K562 (cell line): ENCODE data around the gene SFMBT2. TPM values are rescaled to one million over a fixed set of nuclear protein-coding genes. Genes with fewer than 3 reads are reported as not detected.

Source experiments
- ATAC-seq: fragments of 200-7000 bp; cut with Tn5 transposase; 3 replicates; pipeline ENCODE4 v1.9.1; 2020; ENCODE audit warnings: moderate library complexity
- BruUV-seq: library from RNA; stranded (reverse); fragments of 400-500 nt; replicated peaks from 2 replicates; lab custom pipeline; 2021; lab: Mats Ljungman, UMichigan
- CTCF ChIA-PET: fragments of 300-600 bp; formaldehyde crosslinking; extraction: SDS; loops from one replicate; lab custom pipeline; 2021; ENCODE audit warnings: low intra/inter-chr PET ratio; lab: Yijun Ruan, JAX
- POLR2A ChIA-PET: fragments of 300-600, 350-650 bp; sonication (Branson Sonifier 250); formaldehyde crosslinking; extraction: SDS; loops from one replicate; lab custom pipeline; 2021; ENCODE audit warnings: antibody characterized with exemption, inconsistent platforms; lab: Yijun Ruan, JAX
- DNase-seq, 4 experiments: peaks; one replicate each; pipeline versions ENCODE4 v3.0.0 to v3.0.0-alpha.2; 2011 to 2018; ENCODE audit warnings: low spot score in 3 of 4, mixed read lengths in 3 of 4; ENCODE audit errors: extremely low read depth in 1 of 4
- FAIRE-seq: peaks from 2 replicates; lab custom pipeline; 2011; peaks lifted over from hg19 to GRCh38; lab: Jason Lieb, UNC
- H2AFZ ChIP-seq: 2 replicates; pipeline ENCODE4 v1.6.0; 2011; ENCODE audit warnings: low read depth, low read length, control low read depth, inconsistent platforms
- H3K27ac ChIP-seq: fragments of 200-600 bp; 3 replicates; pipeline ENCODE4 v1.8.0; 2011; ENCODE audit warnings: low read depth, mild to moderate bottlenecking, control low read depth, inconsistent platforms, low read length, moderate library complexity, mixed read lengths; ENCODE audit errors: extremely low read depth
- H3K27me3 ChIP-seq, 2 experiments: fragments of 300-600 bp in 1 of 2; 2 replicates in 1 of 2; 3 replicates in 1 of 2; pipeline versions ENCODE4 v1.6.0 to v1.8.0; 2011; ENCODE audit warnings: inconsistent platforms in 2 of 2, low read length in 2 of 2, mild to moderate bottlenecking in 1 of 2, mixed read lengths in 1 of 2, moderate library complexity in 1 of 2; ENCODE audit not compliant: control insufficient read depth in 2 of 2, insufficient read depth in 2 of 2
- H3K36me3 ChIP-seq: fragments of 300-600 bp; 3 replicates; pipeline ENCODE4 v1.8.0; 2011; ENCODE audit warnings: mild to moderate bottlenecking, low read length, inconsistent platforms; ENCODE audit not compliant: control insufficient read depth, insufficient read depth
- H3K4me1 ChIP-seq, 2 experiments: fragments of 200-600 bp in 1 of 2; replicated peaks in 1 of 2; 2 replicates in 1 of 2; 3 replicates in 1 of 2; pipeline versions ENCODE4 v1.5.1 to v1.8.0; 2011; ENCODE audit warnings: inconsistent platforms in 2 of 2, low read length in 2 of 2, mild to moderate bottlenecking in 1 of 2, mixed read lengths in 1 of 2, moderate library complexity in 1 of 2; ENCODE audit not compliant: control insufficient read depth in 2 of 2, insufficient read depth in 2 of 2
- H3K4me2 ChIP-seq: 2 replicates; pipeline ENCODE4 v1.6.1; 2011; ENCODE audit warnings: low read length, control low read depth, inconsistent platforms, mixed read lengths; ENCODE audit not compliant: insufficient read depth
- H3K4me3 ChIP-seq: fragments of 200-600 bp; sonication (generic), shearing (Covaris generic); 2 replicates; pipeline ENCODE4 v1.5.1; 2016; ENCODE audit warnings: control low read depth, inconsistent platforms
- H3K79me2 ChIP-seq: fragments of 200-600 bp; 3 replicates; pipeline ENCODE4 v1.8.0; 2011; ENCODE audit warnings: low read length, inconsistent platforms; ENCODE audit not compliant: control insufficient read depth, insufficient read depth
- H3K9ac ChIP-seq, 2 experiments: 2 replicates each; pipeline versions ENCODE4 v1.6.0 to v1.6.1; 2011; ENCODE audit warnings: low read depth in 2 of 2, low read length in 2 of 2, control low read depth in 1 of 2, inconsistent platforms in 1 of 2, mild to moderate bottlenecking in 1 of 2, mixed read lengths in 1 of 2; ENCODE audit not compliant: insufficient read depth in 1 of 2
- H3K9me1 ChIP-seq: one replicate; pipeline ENCODE4 v1.6.0; 2011; ENCODE audit warnings: inconsistent platforms, mild to moderate bottlenecking, low read length, moderate library complexity; ENCODE audit not compliant: control insufficient read depth, insufficient read depth
- H3K9me3 ChIP-seq: replicated peaks from 2 replicates; pipeline ENCODE4 v1.5.1; 2011; ENCODE audit warnings: low read depth, low read length, inconsistent platforms; ENCODE audit not compliant: control insufficient read depth, insufficient read depth
- H4K20me1 ChIP-seq: replicated peaks from 2 replicates; pipeline ENCODE4 v1.6.1; 2011; ENCODE audit warnings: low read length, inconsistent platforms, mixed read lengths; ENCODE audit not compliant: control insufficient read depth, insufficient read depth
- CBX5 ChIP-seq: IDR thresholded peaks from 2 replicates; pipeline ENCODE4 v1.6.1; 2014; ENCODE audit warnings: low read depth, borderline replicate concordance
- CHD2 ChIP-seq: IDR thresholded peaks from 2 replicates; pipeline ENCODE4 v1.6.1; 2011; ENCODE audit warnings: low read depth, low read length
- TEAD2 ChIP-seq: fragments of 450-650 bp; IDR thresholded peaks from 2 replicates; pipeline ENCODE4 v1.6.1; 2016; ENCODE audit warnings: missing genetic modification characterization, control low read depth, missing compliant biosample characterization
- ZNF695 ChIP-seq: fragments of 450-650 bp; formaldehyde crosslinking; IDR thresholded peaks from 2 replicates; pipeline ENCODE4 v1.4.0; 2020; ENCODE audit warnings: mild to moderate bottlenecking, moderate library complexity
- ZNF785 ChIP-seq: fragments of 250-450 bp; sonication (Bioruptor Pico); IDR thresholded peaks from 2 replicates; pipeline ENCODE4 v1.4.0; 2020; ENCODE audit warnings: mild to moderate bottlenecking
- WGBS: fragments of 100-300 bp; shearing (Covaris generic); methylation state at CpG from one replicate; pipeline ENCODE4 v1.1.6; 2016; ENCODE audit warnings: low coverage, mixed read lengths; ENCODE audit not compliant: insufficient coverage; ENCODE audit errors: missing lambda C conversion rate; 5-methylcytosine and 5-hydroxymethylcytosine counted together
- in situ Hi-C: fragments of 300-500 bp; cut with MboI; formaldehyde crosslinking; loops from 4 replicates; pipeline ENCODE4 v1.15.0; 2018; ENCODE audit warnings: inconsistent platforms, mixed read lengths
- intact Hi-C: fragments of 100-400 bp; cut with micrococcal nuclease; formaldehyde crosslinking; loops from 2 replicates; pipeline ENCODE4 v1.14.2; 2022
- polyA plus RNA-seq, 8 experiments: library from polyadenylated mRNA; depleted of rRNA in 4 of 8; stranded (reverse) in 5 of 8; unstranded in 3 of 8; fragments of >200 nt; fragmentation: Nextera tagmentation in 2 of 8; fragmentation: Illumina TruSeq in 1 of 8; extraction: Ambion mirVana in 2 of 8; extraction: Trizol in 1 of 8; gene quantifications; 2 replicates each; pipeline versions ENCODE4 v1.2.1 to v1.2.3, GENCODE V29; 2011 to 2014; ENCODE audit warnings: inconsistent platforms in 1 of 8, missing spikeins in 1 of 8
- total RNA-seq, 7 experiments: library from RNA; depleted of rRNA in 6 of 7; stranded (reverse); fragments of >200 nt in 6 of 7; fragmentation: Illumina TruSeq in 2 of 7; extraction: Trizol in 2 of 7; gene quantifications; 2 replicates each; pipeline versions ENCODE4 v1.2.1 to v1.2.3, GENCODE V29; 2011 to 2021; ENCODE audit warnings: low replicate concordance in 1 of 7
- TF ChIP-seq, protein P1 (sequence below): sonication (generic); formaldehyde crosslinking; IDR thresholded peaks from 2 replicates; pipeline ENCODE4 v1.8.0; 2023; ENCODE audit warnings: missing genetic modification reagents, mild to moderate bottlenecking, borderline replicate concordance

The SFMBT2 gene
- total and polyA plus RNA-seq, 9 of the 15 experiments (the other 6 are each of a cell fraction or from before 2014, with no cell fraction given): 1.2 to 13.6 (median 7.6) TPM

DNA sequence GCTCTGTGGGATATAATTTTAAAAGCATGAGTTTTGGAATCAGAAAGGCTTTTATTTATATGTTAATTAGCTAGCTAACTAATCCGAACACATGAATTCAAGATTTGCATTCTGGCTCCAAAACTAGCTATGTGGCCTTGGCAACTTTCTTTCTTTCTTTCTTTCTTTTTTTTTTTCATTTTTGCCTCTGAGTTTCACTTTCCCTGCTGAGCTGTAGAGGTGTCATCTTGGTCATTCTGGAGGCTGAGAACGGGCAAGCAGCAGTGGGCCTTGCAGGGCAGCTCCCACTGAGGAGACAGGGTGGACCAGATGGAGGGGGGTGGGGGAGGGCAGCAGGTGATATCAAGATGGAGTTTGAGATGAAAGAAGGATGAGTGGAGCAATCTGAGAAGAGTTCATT, 24.8 kb upstream of the SFMBT2 start:
- Histone ChIP-seq H3K36me3 (no peaks in the 10 kb centered on the region), H3K9ac (no peak overlapping the region), H2AFZ (no peak overlapping the region), H3K27me3 (peaks cover 34 to 50% of the 10 kb centered on the region in 2 experiments; a peak in 4 of 5 replicates), H3K4me3 (no peak overlapping the region), H3K9me3 (no peaks in the 10 kb centered on the region), H3K4me2 (no peak overlapping the region), H3K4me1 (no peaks in the 10 kb centered on the region; a peak in 1 of 5 replicates), H4K20me1 (no peaks in the 10 kb centered on the region), H3K79me2 (no peaks in the 10 kb centered on the region)
- in situ Hi-C loops: no loop called here
- ATAC-seq (no peak), FAIRE-seq (no peak)
- ChIA-PET POLR2A (no interaction called here), CTCF (no interaction called here)
- 0% methylated on average over 2 of the region's 2 CpGs for WGBS
- TF ChIP-seq TEAD2 (tag) (no peak), ZNF695 (CRISPR knock-in tag) (no peak), ZNF785 (CRISPR knock-in tag) (no peak), CBX5 (no peak), CHD2 (no peak)
- TF ChIP-seq, protein P1, sequence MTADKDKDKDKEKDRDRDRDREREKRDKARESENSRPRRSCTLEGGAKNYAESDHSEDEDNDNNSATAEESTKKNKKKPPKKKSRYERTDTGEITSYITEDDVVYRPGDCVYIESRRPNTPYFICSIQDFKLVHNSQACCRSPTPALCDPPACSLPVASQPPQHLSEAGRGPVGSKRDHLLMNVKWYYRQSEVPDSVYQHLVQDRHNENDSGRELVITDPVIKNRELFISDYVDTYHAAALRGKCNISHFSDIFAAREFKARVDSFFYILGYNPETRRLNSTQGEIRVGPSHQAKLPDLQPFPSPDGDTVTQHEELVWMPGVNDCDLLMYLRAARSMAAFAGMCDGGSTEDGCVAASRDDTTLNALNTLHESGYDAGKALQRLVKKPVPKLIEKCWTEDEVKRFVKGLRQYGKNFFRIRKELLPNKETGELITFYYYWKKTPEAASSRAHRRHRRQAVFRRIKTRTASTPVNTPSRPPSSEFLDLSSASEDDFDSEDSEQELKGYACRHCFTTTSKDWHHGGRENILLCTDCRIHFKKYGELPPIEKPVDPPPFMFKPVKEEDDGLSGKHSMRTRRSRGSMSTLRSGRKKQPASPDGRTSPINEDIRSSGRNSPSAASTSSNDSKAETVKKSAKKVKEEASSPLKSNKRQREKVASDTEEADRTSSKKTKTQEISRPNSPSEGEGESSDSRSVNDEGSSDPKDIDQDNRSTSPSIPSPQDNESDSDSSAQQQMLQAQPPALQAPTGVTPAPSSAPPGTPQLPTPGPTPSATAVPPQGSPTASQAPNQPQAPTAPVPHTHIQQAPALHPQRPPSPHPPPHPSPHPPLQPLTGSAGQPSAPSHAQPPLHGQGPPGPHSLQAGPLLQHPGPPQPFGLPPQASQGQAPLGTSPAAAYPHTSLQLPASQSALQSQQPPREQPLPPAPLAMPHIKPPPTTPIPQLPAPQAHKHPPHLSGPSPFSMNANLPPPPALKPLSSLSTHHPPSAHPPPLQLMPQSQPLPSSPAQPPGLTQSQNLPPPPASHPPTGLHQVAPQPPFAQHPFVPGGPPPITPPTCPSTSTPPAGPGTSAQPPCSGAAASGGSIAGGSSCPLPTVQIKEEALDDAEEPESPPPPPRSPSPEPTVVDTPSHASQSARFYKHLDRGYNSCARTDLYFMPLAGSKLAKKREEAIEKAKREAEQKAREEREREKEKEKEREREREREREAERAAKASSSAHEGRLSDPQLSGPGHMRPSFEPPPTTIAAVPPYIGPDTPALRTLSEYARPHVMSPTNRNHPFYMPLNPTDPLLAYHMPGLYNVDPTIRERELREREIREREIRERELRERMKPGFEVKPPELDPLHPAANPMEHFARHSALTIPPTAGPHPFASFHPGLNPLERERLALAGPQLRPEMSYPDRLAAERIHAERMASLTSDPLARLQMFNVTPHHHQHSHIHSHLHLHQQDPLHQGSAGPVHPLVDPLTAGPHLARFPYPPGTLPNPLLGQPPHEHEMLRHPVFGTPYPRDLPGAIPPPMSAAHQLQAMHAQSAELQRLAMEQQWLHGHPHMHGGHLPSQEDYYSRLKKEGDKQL: no peak
- TF ChIP-seq, all 486 proteins: peak for 0
- Histone ChIP-seq H3K9me1 (no peaks in the 10 kb centered on the region), H3K27ac (no peak overlapping the region)
- intact Hi-C loops: no loop called here
- BruUV-seq: no TSS peak
- no peak for DNase-seq
